ENCODE results near the gene STXBP6. TPM values are rescaled to one million over a fixed set of nuclear protein-coding genes. Genes with fewer than 3 reads are reported as not detected.

STXBP6 gene
- total and polyA plus RNA-seq, 12 donors, result 0.06 to 3.7 (median 0.68) TPM

GRCh38 chr14:25050269-25051150, 563 bp upstream of the STXBP6 start:
- DNase-seq, result no peak
- H3K4me3 ChIP-seq, result peak overlapping the region in 2 of 4 donors; percentile 8 to 71
- no peaks in the 10 kb centered on the region for H3K36me3 ChIP-seq (replicated peaks in 1 of 2)
- TF ChIP-seq POLR2A (IDR thresholded peaks at IDR 0.05), result no peak
- no peak for TF ChIP-seq CTCF (IDR thresholded peaks at IDR 0.05)
- H3K4me1 ChIP-seq (replicated peaks in 1 of 2), result peaks cover 8 to 11% of the 10 kb centered on the region in 2 donors
- intact Hi-C loops (cut with DNase I), result no loop called here
- 14 to 20% (median 17%) methylated on average over 26 to 31 of the region's 31 CpGs for WGBS, 4 donors
- H3K27ac ChIP-seq, result no peak overlapping the region
- no peaks in the 10 kb centered on the region for H3K9me3 ChIP-seq (replicated peaks in 1 of 3)
- peaks cover 33% of the 10 kb centered on the region for H3K27me3 ChIP-seq

GRCh38 chr14:25049093-25049567, 817 bp downstream of the STXBP6 start:
- Histone ChIP-seq H3K9me3 (replicated peaks in 1 of 3) (no peaks in the 10 kb centered on the region), H3K36me3 (replicated peaks in 1 of 2) (no peaks in the 10 kb centered on the region), H3K27me3 (peaks cover 29% of the 10 kb centered on the region), H3K27ac (no peak overlapping the region), H3K4me1 (replicated peaks in 1 of 2) (peaks cover 8 to 11% of the 10 kb centered on the region in 2 donors), H3K4me3 (peak overlapping the region in 2 of 4 donors; percentile 8 to 71)
- intact Hi-C loops (cut with DNase I), result no loop called here
- WGBS, 4 donors, result 6 to 18% (median 11%) methylated on average over 12 to 34 of the region's 34 CpGs
- TF ChIP-seq CTCF (IDR thresholded peaks at IDR 0.05) (no peak), POLR2A (IDR thresholded peaks at IDR 0.05) (no peak)
- no peak for DNase-seq

- intact Hi-C loops (cut with DNase I), result no loop called here
These were observed 1.6 kb downstream of the STXBP6 start for GRCh38 chr14:25048170-25049016.

More at GRCh38 chr14:25048170-25049016, 1.6 kb downstream of the STXBP6 start:
- peaks cover 8 to 11% of the 10 kb centered on the region in 2 donors for H3K4me1 ChIP-seq (replicated peaks in 1 of 2)
- H3K4me3 ChIP-seq, result no peak overlapping the region
- no peak overlapping the region for H3K27ac ChIP-seq
- WGBS, 4 donors, result 51 to 74% (median 58%) methylated on average over 17 of the region's 17 CpGs
- H3K36me3 ChIP-seq (replicated peaks in 1 of 2), result no peaks in the 10 kb centered on the region
- no peaks in the 10 kb centered on the region for H3K9me3 ChIP-seq (replicated peaks in 1 of 3)
- TF ChIP-seq POLR2A (IDR thresholded peaks at IDR 0.05), result no peak
- no peak for TF ChIP-seq CTCF (IDR thresholded peaks at IDR 0.05)
- H3K27me3 ChIP-seq, result peaks cover 29% of the 10 kb centered on the region
- DNase-seq, result peak in 2 of 7 donors; percentile 8 to 18
